AG04450 (cell line): ENCODE results near the gene SLC29A1. TPM values are rescaled to one million over a fixed set of nuclear protein-coding genes. Genes with fewer than 3 reads are reported as not detected.

ENCODE experiments used
- CTCF ChIA-PET: fragments of 300-600, 350-600 bp; formaldehyde crosslinking; extraction: SDS; loops from one replicate; lab custom pipeline; 2022; ENCODE audit warnings: antibody characterized with exemption, inconsistent platforms; lab: Charles Lee
- POLR2A ChIA-PET: fragments of 350-600 bp; formaldehyde crosslinking; extraction: SDS; loops from one replicate; lab custom pipeline; 2021; ENCODE audit warnings: antibody characterized with exemption, inconsistent platforms; lab: Yijun Ruan, JAX
- DNase-seq: peaks from one replicate; pipeline ENCODE4 v3.0.0-alpha.2; 2011; ENCODE audit warnings: low read depth, low spot score
- H3K27ac ChIP-seq: one replicate; pipeline ENCODE4 v1.5.1; 2012; ENCODE audit warnings: low read depth, low read length, control low read depth
- H3K27me3 ChIP-seq: one replicate; pipeline ENCODE4 v1.6.0; 2012; ENCODE audit warnings: low read length; ENCODE audit not compliant: control insufficient read depth, insufficient read depth
- H3K4me3 ChIP-seq: 2 replicates; pipeline ENCODE4 v1.5.1; 2011; ENCODE audit warnings: mild to moderate bottlenecking, low read depth, low read length, control low read depth
- H3K9me3 ChIP-seq: 2 replicates; pipeline ENCODE4 v1.5.1; 2012; ENCODE audit warnings: low read length; ENCODE audit not compliant: control insufficient read depth, insufficient read depth
- polyA plus RNA-seq: library from polyadenylated mRNA; depleted of rRNA; stranded (reverse); fragments of >200 nt; gene quantifications from 2 replicates; pipeline ENCODE4 v1.2.3, GENCODE V29; 2011
- TF ChIP-seq, protein P1 (sequence below): IDR thresholded peaks from 2 replicates; pipeline ENCODE4 v1.5.1; 2011; ENCODE audit warnings: low read depth, low read length, control low read depth, inconsistent platforms

The SLC29A1 gene
- polyA plus RNA-seq, 1 experiment, result 13.2 TPM

DNA sequence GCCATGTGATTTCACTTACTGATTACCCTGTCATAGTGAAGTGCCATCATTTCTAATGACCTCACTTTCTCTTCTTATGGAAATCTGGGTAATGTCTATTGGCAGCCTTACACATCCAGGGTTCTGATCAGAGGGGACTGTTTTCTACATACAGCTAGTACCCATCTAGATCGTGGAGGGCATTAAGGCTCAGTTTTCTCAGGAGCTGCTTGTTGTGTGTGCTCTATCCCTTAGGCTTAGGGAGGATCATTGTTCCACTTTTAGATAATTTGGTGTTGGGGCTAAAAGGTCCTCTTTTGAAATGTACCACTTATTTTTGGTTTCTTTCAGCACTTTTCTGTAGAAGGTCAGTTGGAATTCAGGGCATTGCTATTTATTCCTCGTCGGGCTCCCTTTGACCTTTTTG lies 27.3 kb downstream of the SLC29A1 start:
- CTCF ChIA-PET, result interaction anchor here (1.3 kb wide), 1 partner anchor 16 kb away, joined by 4 read pairs; no protein-coding TSS in a partner anchor
- no peak overlapping the region for H3K27ac ChIP-seq

DNA sequence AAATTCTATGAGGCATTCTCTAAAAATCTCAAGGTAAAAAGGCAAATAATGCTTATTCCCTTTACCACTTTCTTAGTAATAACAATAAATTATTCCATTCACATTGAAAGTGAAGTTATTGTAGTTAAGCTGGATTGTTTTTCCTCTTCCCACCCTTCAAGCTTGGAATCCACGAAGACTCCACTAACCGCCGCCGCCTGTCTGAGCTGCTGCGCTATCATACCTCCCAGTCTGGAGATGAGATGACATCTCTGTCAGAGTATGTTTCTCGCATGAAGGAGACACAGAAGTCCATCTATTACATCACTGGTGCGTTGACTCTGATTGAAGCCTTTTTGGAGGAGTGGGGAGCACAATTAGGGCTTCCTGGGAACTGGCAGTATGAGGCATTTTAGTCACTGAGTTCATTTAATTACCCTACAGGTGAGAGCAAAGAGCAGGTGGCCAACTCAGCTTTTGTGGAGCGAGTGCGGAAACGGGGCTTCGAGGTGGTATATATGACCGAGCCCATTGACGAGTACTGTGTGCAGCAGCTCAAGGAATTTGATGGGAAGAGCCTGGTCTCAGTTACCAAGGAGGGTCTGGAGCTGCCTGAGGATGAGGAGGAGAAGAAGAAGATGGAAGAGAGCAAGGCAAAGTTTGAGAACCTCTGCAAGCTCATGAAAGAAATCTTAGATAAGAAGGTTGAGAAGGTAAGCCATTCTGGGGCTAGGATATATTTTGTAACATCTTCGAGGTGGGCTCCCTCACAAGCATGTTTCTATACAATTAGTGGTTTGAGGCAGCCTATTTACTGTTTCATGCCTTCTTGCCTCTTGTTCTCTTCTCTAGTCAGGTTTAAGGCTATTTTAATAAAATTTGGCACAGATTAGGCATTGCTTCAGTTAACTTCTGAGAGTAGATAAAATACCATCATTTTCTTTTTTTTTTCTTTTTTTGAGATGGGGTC lies 28.5 kb downstream of the SLC29A1 start:
- CTCF ChIA-PET, result interaction anchor here (0.6 to 1.3 kb wide), 5 partner anchors 12 to 50 kb away, joined by 3 to 4 read pairs (median 4); no protein-coding TSS in a partner anchor
- Histone ChIP-seq H3K27ac (no peak overlapping the region), H3K27me3 (no peaks in the 10 kb centered on the region), H3K4me3 (no peak overlapping the region), H3K9me3 (no peaks in the 10 kb centered on the region; the same call in 1 of the 2 replicates)
- TF ChIP-seq, protein P1, sequence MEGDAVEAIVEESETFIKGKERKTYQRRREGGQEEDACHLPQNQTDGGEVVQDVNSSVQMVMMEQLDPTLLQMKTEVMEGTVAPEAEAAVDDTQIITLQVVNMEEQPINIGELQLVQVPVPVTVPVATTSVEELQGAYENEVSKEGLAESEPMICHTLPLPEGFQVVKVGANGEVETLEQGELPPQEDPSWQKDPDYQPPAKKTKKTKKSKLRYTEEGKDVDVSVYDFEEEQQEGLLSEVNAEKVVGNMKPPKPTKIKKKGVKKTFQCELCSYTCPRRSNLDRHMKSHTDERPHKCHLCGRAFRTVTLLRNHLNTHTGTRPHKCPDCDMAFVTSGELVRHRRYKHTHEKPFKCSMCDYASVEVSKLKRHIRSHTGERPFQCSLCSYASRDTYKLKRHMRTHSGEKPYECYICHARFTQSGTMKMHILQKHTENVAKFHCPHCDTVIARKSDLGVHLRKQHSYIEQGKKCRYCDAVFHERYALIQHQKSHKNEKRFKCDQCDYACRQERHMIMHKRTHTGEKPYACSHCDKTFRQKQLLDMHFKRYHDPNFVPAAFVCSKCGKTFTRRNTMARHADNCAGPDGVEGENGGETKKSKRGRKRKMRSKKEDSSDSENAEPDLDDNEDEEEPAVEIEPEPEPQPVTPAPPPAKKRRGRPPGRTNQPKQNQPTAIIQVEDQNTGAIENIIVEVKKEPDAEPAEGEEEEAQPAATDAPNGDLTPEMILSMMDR, result no peak
- POLR2A ChIA-PET, result interaction anchor here (0.7 kb wide), 1 partner anchor 8 kb away, joined by 4 read pairs; no protein-coding TSS in a partner anchor
- DNase-seq, result no peak

More for the DNA sequence above, 27.3 kb downstream of the SLC29A1 start:
- Histone ChIP-seq H3K4me3 (no peak overlapping the region), H3K9me3 (no peaks in the 10 kb centered on the region; the same call in 1 of the 2 replicates), H3K27me3 (no peaks in the 10 kb centered on the region)
- no peak for DNase-seq
- POLR2A ChIA-PET, result interaction anchor here (0.7 kb wide), 1 partner anchor 29 kb away, joined by 4 read pairs; no protein-coding TSS in a partner anchor
- TF ChIP-seq, protein P1, result no peak

DNA sequence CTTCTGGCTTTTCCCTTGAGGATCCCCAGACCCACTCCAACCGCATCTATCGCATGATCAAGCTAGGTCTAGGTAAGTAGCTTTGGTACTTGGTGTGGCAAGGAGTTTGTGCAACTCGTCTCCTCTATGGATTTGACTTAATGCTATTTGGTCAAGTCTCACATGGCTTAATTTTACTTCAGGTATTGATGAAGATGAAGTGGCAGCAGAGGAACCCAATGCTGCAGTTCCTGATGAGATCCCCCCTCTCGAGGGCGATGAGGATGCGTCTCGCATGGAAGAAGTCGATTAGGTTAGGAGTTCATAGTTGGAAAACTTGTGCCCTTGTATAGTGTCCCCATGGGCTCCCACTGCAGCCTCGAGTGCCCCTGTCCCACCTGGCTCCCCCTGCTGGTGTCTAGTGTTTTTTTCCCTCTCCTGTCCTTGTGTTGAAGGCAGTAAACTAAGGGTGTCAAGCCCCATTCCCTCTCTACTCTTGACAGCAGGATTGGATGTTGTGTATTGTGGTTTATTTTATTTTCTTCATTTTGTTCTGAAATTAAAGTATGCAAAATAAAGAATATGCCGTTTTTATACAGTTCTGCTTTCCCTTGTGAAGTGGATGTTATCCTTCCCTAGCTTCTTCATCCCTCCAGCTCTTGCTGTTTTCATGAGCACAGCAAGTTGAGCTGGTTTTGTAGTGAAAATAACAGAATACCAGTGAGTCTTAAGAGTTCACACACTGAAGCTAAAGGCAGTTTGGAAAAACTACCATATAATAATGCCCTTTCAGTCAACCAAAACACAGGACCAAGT lies 30.1 kb downstream of the SLC29A1 start:
- Histone ChIP-seq H3K4me3 (no peak overlapping the region), H3K9me3 (no peaks in the 10 kb centered on the region; the same call in 1 of the 2 replicates), H3K27me3 (no peaks in the 10 kb centered on the region), H3K27ac (no peak overlapping the region)
- DNase-seq, result no peak
- ChIA-PET CTCF (interaction anchor here (0.5 to 1.5 kb wide), 4 partner anchors 15 to 81 kb away, joined by 3 to 8 read pairs (median 4); no protein-coding TSS in a partner anchor), POLR2A (no interaction called here)
- TF ChIP-seq, protein P1, result peak; percentile 54

DNA sequence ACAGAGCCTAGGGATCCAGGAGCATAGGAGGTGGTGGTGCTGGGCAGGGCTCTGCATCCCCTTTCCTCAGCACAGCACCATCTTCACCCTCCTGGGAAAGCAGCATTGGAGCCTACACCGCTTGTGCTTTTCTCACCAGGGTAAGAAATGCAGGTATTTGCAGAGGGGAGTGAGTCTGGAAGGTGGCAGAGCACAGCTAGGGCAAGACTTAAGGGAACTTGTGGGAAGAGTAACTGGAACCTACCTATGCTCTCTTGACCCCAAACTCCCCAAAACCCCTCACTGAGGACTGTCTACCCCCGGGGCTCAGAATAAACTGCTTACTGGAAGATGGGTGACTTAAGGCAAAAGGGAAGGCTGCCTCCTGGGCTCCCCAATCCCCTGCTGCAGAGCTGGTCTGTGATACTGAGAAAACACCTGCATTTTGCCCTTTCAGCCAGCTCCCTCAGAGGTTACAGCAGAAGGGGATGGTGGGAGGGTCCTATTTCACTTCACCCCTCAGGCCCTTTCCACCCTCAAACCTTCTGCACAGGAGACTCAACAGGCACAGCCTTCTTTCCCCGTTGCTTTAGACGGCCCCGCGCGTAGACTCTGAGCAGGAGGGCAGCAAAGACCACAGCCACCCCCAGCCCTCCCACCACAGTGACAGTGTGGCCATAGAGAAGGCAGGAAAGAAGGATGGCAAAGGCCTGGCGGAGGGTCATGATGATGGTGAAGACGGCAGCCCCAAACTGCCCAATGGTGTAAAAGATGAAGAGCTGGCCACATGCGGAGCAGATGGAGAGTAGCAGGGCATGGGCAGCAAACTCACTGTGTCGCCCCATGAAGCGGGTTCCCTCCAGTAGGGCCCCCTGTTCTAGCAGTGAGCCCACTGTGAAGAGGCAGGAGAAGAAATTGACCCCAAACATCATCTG lies 31.1 kb downstream of the SLC29A1 start:
- no peak for DNase-seq
- ChIA-PET POLR2A (interaction anchor here (3.6 kb wide), 1 partner anchor 7 kb away, joined by 107 read pairs; the partner anchor contains the start of gene HSP90AB1), CTCF (interaction anchor here (0.5 to 1.5 kb wide), 6 partner anchors 12 to 82 kb away, joined by 3 to 8 read pairs (median 3); no protein-coding TSS in a partner anchor)
- Histone ChIP-seq H3K27me3 (no peaks in the 10 kb centered on the region), H3K4me3 (no peak overlapping the region), H3K27ac (no peak overlapping the region), H3K9me3 (no peaks in the 10 kb centered on the region; the same call in 1 of the 2 replicates)
- TF ChIP-seq, protein P1, result no peak
